ENCODE measurements around the gene ETS1.

Gene ETS1

GRCh38 chr11:128463371-128463829 lies 124.0 kb downstream of the ETS1 start:
- H3K27ac ChIP-seq (ENCODE audit: low read depth, low read length): peak overlapping the region; percentile 99
- 0 out of 2 replicates have a peak overlapping the region, but pooled peaks have one; percentile 24 for H3K4me3 ChIP-seq (ENCODE audit: low read depth, low read length)
- peaks cover 73% of the 10 kb centered on the region for H3K79me2 ChIP-seq (ENCODE audit: control insufficient read depth, insufficient read depth, low read length, unreplicated experiment)
- H3K4me1 ChIP-seq (ENCODE audit: control insufficient read depth, insufficient read depth, low read length, unreplicated experiment): peaks cover 72% of the 10 kb centered on the region
- no peaks in the 10 kb centered on the region for H3K27me3 ChIP-seq (ENCODE audit: insufficient read depth, low read length)
- no peak overlapping the region for H2AFZ ChIP-seq (ENCODE audit: low read length, unreplicated experiment)
- H3K36me3 ChIP-seq (ENCODE audit: insufficient read depth, low read length): peaks cover 72% of the 10 kb centered on the region

- H3K4me3 ChIP-seq (ENCODE audit: low read depth, low read length): no peak overlapping the region
- no peaks in the 10 kb centered on the region for H3K27me3 ChIP-seq (ENCODE audit: insufficient read depth, low read length)
- peaks cover 72% of the 10 kb centered on the region for H3K36me3 ChIP-seq (ENCODE audit: insufficient read depth, low read length)
- peaks cover 72% of the 10 kb centered on the region for H3K4me1 ChIP-seq (ENCODE audit: control insufficient read depth, insufficient read depth, low read length, unreplicated experiment)
- H2AFZ ChIP-seq (ENCODE audit: low read length, unreplicated experiment): no peak overlapping the region
- H3K79me2 ChIP-seq (ENCODE audit: control insufficient read depth, insufficient read depth, low read length, unreplicated experiment): peaks cover 68% of the 10 kb centered on the region
- peak overlapping the region; percentile 99 for H3K27ac ChIP-seq (ENCODE audit: low read depth, low read length)
Observed at GRCh38 chr11:128462922-128463321, 124.4 kb downstream of the ETS1 start.

GRCh38 chr11:128462189-128462588 lies 125.2 kb downstream of the ETS1 start:
- Histone ChIP-seq H3K4me1 (ENCODE audit: control insufficient read depth, insufficient read depth, low read length, unreplicated experiment) (peaks cover 72% of the 10 kb centered on the region), H3K4me3 (ENCODE audit: low read depth, low read length) (no peak overlapping the region), H2AFZ (ENCODE audit: low read length, unreplicated experiment) (no peak overlapping the region), H3K27me3 (ENCODE audit: insufficient read depth, low read length) (no peaks in the 10 kb centered on the region), H3K27ac (ENCODE audit: low read depth, low read length) (peak overlapping the region; percentile 99; the same call in 1 of the 2 replicates), H3K79me2 (ENCODE audit: control insufficient read depth, insufficient read depth, low read length, unreplicated experiment) (peaks cover 61% of the 10 kb centered on the region), H3K36me3 (ENCODE audit: insufficient read depth, low read length) (peaks cover 77% of the 10 kb centered on the region)

GRCh38 chr11:128458321-128458720 lies 129.0 kb downstream of the ETS1 start:
- Histone ChIP-seq H3K36me3 (ENCODE audit: insufficient read depth, low read length) (peaks cover 59% of the 10 kb centered on the region), H3K4me3 (ENCODE audit: low read depth, low read length) (no peak overlapping the region; the same call in 1 of the 2 replicates), H2AFZ (ENCODE audit: low read length, unreplicated experiment) (no peak overlapping the region), H3K79me2 (ENCODE audit: control insufficient read depth, insufficient read depth, low read length, unreplicated experiment) (peaks cover 22% of the 10 kb centered on the region), H3K27ac (ENCODE audit: low read depth, low read length) (peak overlapping the region; percentile 94), H3K4me1 (ENCODE audit: control insufficient read depth, insufficient read depth, low read length, unreplicated experiment) (peaks cover 44% of the 10 kb centered on the region), H3K27me3 (ENCODE audit: insufficient read depth, low read length) (no peaks in the 10 kb centered on the region)

GRCh38 chr11:128457874-128458273 lies 129.5 kb downstream of the ETS1 start:
- peaks cover 18% of the 10 kb centered on the region for H3K79me2 ChIP-seq (ENCODE audit: control insufficient read depth, insufficient read depth, low read length, unreplicated experiment)
- H3K27me3 ChIP-seq (ENCODE audit: insufficient read depth, low read length): no peaks in the 10 kb centered on the region
- no peak overlapping the region for H2AFZ ChIP-seq (ENCODE audit: low read length, unreplicated experiment)
- H3K27ac ChIP-seq (ENCODE audit: low read depth, low read length): peak overlapping the region; percentile 94
- H3K4me1 ChIP-seq (ENCODE audit: control insufficient read depth, insufficient read depth, low read length, unreplicated experiment): peaks cover 44% of the 10 kb centered on the region
- H3K36me3 ChIP-seq (ENCODE audit: insufficient read depth, low read length): peaks cover 55% of the 10 kb centered on the region
- H3K4me3 ChIP-seq (ENCODE audit: low read depth, low read length): no peak overlapping the region; the same call in 1 of the 2 replicates

GRCh38 chr11:128456566-128457268 lies 130.6 kb downstream of the ETS1 start:
- no peak overlapping the region for H3K4me3 ChIP-seq (ENCODE audit: low read depth, low read length)
- peak overlapping the region; percentile 94 for H3K27ac ChIP-seq (ENCODE audit: low read depth, low read length)
- H3K36me3 ChIP-seq (ENCODE audit: insufficient read depth, low read length): peaks cover 43% of the 10 kb centered on the region
- H2AFZ ChIP-seq (ENCODE audit: low read length, unreplicated experiment): no peak overlapping the region
- H3K79me2 ChIP-seq (ENCODE audit: control insufficient read depth, insufficient read depth, low read length, unreplicated experiment): peaks cover 7% of the 10 kb centered on the region
- H3K4me1 ChIP-seq (ENCODE audit: control insufficient read depth, insufficient read depth, low read length, unreplicated experiment): peaks cover 55% of the 10 kb centered on the region
- H3K27me3 ChIP-seq (ENCODE audit: insufficient read depth, low read length): no peaks in the 10 kb centered on the region

GRCh38 chr11:128455766-128456165 lies 131.6 kb downstream of the ETS1 start:
- no peak overlapping the region for H2AFZ ChIP-seq (ENCODE audit: low read length, unreplicated experiment)
- H3K36me3 ChIP-seq (ENCODE audit: insufficient read depth, low read length): peaks cover 34% of the 10 kb centered on the region
- H3K79me2 ChIP-seq (ENCODE audit: control insufficient read depth, insufficient read depth, low read length, unreplicated experiment): peaks cover 2% of the 10 kb centered on the region
- peak overlapping the region; percentile 94; the same call in 1 of the 2 replicates for H3K27ac ChIP-seq (ENCODE audit: low read depth, low read length)
- H3K4me1 ChIP-seq (ENCODE audit: control insufficient read depth, insufficient read depth, low read length, unreplicated experiment): peaks cover 62% of the 10 kb centered on the region
- no peak overlapping the region for H3K4me3 ChIP-seq (ENCODE audit: low read depth, low read length)
- no peaks in the 10 kb centered on the region for H3K27me3 ChIP-seq (ENCODE audit: insufficient read depth, low read length)

- Histone ChIP-seq H3K4me1 (ENCODE audit: control insufficient read depth, insufficient read depth, low read length, unreplicated experiment) (peaks cover 51% of the 10 kb centered on the region), H3K4me3 (ENCODE audit: low read depth, low read length) (no peak overlapping the region), H3K36me3 (ENCODE audit: insufficient read depth, low read length) (peaks cover 18% of the 10 kb centered on the region; the same call in 1 of the 2 replicates), H3K27ac (ENCODE audit: low read depth, low read length) (peak overlapping the region; percentile 72), H3K27me3 (ENCODE audit: insufficient read depth, low read length) (no peaks in the 10 kb centered on the region), H3K79me2 (ENCODE audit: control insufficient read depth, insufficient read depth, low read length, unreplicated experiment) (no peaks in the 10 kb centered on the region), H2AFZ (ENCODE audit: low read length, unreplicated experiment) (no peak overlapping the region)
Observed at GRCh38 chr11:128453444-128454336, 133.7 kb downstream of the ETS1 start.

- peaks cover 41% of the 10 kb centered on the region for H3K4me1 ChIP-seq (ENCODE audit: control insufficient read depth, insufficient read depth, low read length, unreplicated experiment)
- H2AFZ ChIP-seq (ENCODE audit: low read length, unreplicated experiment): peak overlapping the region; percentile 17
Observed at GRCh38 chr11:128451652-128452470, 135.5 kb downstream of the ETS1 start.

More at GRCh38 chr11:128451652-128452470, 135.5 kb downstream of the ETS1 start:
- Histone ChIP-seq H3K36me3 (ENCODE audit: insufficient read depth, low read length) (peaks cover 5% of the 10 kb centered on the region; the same call in 1 of the 2 replicates), H3K27me3 (ENCODE audit: insufficient read depth, low read length) (no peaks in the 10 kb centered on the region), H3K27ac (ENCODE audit: low read depth, low read length) (peak overlapping the region; percentile 8; the same call in 1 of the 2 replicates), H3K79me2 (ENCODE audit: control insufficient read depth, insufficient read depth, low read length, unreplicated experiment) (no peaks in the 10 kb centered on the region), H3K4me3 (ENCODE audit: low read depth, low read length) (peak overlapping the region; percentile 36; the same call in 1 of the 2 replicates)

Measured in ACC112 (cell line).